GM19043 (cell line): Measurements from ENCODE around the gene ADGRD1.

ENCODE experiments used
- ATAC-seq: cut with Tn5 transposase; IDR thresholded peaks from one replicate; pipeline ENCODE4 v1.9.1; 2021; ENCODE audit warnings: low read depth; ENCODE audit not compliant: unreplicated experiment

The ADGRD1 gene

GRCh38 chr12:131095826-131096680 lies 142.3 kb downstream of the ADGRD1 start:
- no peak for ATAC-seq

- ATAC-seq, result no peak
Measured at GRCh38 chr12:131096681-131097181, 143.0 kb downstream of the ADGRD1 start.

DNA sequence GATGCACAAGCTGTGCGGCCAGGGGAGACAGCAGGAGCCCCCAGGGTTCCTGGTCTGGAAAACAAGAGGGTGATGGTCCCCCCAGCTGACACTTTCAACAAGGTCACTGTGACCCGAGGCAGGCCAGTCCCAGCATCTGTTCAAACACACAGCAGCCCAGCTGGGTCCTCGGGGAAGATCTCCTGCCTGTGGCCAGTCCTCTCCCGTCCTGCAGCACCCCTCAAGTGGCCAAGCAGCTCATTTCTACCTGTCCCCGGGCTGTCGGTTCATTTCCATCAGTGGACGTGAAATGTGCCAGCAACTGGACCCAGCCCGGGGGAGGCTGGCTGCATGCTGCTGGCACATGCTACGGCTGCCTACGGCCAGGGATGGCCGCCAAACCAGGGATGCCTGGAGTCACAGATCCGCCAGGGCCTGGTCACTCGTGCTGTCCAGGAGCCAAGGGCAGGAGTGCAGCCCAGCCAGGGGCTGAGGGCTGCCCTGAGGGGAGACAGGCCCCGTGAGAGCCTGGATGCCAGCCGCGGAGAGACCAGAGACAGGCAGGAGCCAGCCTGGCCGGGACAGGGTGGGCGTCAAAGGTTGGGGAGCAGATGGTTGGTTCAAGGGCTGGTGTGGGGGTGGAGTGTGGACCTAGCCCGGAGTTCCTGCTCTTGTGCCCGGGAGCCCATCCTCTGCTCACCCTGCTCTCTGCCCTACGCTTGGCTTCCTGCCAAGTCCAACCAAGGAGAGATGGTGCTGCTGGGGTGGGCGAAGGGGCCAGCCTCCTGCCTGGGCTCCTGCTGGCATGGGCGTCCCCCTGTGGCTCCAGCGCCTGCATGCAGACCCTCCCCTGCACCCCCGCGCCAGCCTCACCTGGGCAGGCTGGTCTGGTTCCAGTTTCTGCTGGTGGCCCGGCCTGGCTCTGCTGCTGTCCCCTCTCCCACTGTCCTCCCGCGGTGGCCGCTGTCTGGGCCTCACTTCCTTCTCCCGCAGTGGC lies 143.8 kb downstream of the ADGRD1 start:
- ATAC-seq, result no peak

DNA sequence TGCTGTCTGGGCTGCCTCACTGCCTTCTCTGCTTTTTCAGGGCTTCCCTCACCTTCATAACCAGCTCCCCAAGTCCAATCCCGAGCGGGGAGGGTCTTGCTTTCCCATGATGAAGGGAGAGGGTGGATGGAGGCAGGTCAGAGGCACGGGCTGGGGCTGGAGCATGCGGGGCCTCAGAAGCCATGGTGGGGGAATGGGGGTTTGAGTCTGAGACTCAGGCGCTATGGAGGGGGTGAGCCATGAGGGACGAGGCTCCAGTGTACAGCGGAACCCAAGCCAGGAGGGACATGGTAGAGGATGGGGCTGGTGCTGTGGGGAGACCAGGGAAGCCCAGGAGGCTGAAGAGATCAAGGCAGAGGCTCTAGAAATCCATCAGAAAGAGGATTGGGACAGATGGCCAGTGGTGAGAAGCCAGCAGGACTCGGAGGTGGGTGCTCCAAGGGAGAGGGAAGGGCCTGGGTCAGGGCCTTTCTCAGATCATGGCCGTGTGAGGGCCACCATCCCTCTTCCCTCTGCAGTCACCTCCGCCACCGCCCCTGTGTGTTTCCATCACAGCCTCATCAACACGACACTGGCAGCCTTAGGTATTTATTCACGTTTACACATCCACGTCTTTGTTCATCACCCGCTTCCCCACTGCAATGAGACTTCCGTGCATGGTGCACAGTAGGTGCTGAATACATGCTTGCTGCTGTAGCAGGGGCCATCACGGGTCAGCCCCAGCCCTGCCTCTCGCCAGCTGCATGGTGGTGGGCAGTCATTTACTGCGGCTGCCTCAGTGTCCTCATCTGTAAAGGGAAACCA lies 144.7 kb downstream of the ADGRD1 start:
- no peak for ATAC-seq

- ATAC-seq, result no peak
Measured at GRCh38 chr12:131100031-131100674, 146.4 kb downstream of the ADGRD1 start.

DNA sequence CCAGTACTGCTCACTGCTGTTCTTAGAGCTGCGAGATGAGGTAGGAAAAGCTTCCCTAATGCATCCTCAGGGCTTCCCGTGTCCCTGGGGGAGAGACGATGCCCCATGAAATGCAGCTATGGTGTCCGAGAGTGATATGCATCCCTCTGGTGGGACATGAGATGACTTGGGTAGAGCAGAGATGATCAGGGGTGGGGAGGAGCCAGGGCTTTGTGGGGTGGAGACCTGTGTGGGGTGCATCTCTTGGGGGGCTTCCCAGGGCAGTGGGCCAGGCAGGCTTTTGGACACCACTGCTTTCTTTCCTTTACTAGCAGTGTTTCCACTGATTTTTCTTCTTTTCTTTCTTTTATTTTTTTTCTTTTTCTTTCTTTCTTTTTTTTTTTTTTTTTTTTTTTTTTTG lies 147.3 kb downstream of the ADGRD1 start:
- no peak for ATAC-seq

DNA sequence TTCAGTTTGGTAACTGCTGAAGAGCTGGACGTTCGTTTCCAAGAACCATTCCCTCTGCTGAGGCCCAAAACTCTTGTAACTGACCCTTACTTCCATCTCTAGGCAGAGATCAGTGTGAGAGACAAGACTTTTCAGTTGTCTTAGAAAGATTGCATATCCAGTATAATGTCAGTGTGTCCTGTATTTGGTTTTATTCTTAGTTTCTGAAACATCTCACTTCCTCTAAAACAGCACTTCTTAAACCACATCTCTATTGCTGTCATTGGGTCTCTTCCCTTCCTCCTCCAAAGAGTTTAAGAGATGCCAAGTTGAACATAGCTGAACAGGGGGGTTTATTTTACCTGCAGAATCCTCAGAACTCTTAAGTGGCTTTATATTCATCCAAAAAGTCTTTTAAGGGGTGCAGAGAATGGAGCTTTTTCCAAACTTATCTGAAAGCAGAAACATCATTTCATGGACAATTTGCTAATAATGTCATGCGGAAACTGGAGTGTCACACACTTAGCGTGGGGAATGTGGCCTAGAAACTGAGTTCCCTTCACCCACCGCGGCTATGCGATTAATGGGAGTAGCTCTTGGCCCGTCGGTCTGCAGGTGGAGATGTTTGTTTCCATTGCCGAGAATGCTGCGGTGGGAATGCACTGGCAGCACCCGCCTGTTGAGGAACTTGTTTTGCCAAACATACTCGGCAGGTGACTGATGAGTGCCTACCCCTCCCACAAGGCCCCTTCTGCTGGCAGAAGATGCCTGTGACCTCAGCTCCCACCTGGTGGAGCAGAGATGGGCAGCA lies 148.2 kb downstream of the ADGRD1 start:
- ATAC-seq, result peak; percentile 63

- ATAC-seq, result no peak
Measured at GRCh38 chr12:131102493-131102931, 148.8 kb downstream of the ADGRD1 start.

DNA sequence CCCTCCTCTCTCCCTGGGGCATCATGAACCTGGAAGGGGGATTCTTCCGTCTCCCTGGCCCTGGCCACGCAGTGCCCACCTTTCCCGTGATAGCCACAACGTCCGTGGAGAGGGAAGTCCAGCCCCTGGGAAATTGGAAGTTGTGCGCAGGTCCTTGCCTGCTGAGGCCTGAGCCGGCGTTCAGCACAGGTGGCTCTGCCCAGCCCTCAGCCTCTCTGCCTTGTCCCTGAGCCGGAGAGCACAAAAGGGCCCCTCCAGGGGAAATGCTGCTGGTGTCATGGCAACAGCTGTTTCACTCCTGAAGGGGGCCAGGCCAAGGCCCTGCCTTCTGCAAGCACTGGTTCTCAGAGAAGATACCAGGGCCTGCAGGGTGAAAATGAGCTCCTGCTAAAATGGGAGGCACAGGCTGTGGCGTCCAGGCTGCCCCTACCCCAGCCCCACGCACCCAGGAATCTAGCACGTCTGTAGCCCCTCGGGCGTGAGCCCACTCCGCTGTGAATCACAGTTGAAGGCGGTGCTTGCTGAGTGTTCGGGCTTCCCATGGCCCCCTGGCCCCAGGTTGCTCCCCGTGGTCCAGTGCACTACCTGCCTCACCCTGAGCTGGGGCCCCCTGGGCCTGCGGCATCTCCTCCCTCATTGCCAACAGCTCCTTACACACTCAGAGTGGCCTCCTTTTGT lies 149.4 kb downstream of the ADGRD1 start:
- no peak for ATAC-seq

DNA sequence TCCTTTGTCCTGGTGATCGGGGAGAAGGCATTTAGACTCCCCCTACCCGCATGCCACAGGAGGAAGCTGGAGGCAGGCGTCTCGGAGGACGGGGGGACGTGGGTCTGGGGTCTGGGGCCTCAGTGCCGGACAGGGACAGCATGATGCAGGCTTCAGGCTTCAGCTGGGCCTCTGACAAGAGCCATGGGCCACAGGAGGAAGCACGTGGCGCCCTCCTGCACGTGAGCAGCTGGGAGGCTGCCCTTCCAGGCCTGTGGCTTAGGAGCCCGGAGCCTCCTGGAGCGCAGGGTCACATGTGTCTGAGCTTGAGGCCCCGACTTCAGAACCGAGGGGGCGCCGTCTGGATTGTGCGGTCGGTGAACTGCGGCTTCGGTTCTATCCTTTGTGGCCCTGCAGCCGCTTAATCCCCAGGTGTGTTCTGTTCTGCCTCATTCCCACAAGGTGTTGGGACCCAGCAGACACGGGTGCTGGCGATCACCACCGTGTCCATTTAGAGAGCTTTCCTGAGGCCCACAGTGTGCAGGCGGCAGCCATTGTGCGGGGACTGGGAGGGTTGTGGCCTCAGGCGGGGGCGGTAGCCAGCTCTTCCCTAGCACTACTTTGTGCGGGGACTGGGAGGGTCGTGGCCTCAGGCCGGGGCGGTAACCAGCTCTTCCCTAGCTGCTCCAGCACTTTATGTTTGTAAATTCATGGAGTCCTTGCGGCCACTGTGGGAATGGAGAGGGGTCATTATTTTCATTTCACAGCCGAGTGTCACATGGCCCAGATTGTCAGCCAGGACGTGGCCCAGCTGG lies 150.2 kb downstream of the ADGRD1 start:
- ATAC-seq, result no peak

DNA sequence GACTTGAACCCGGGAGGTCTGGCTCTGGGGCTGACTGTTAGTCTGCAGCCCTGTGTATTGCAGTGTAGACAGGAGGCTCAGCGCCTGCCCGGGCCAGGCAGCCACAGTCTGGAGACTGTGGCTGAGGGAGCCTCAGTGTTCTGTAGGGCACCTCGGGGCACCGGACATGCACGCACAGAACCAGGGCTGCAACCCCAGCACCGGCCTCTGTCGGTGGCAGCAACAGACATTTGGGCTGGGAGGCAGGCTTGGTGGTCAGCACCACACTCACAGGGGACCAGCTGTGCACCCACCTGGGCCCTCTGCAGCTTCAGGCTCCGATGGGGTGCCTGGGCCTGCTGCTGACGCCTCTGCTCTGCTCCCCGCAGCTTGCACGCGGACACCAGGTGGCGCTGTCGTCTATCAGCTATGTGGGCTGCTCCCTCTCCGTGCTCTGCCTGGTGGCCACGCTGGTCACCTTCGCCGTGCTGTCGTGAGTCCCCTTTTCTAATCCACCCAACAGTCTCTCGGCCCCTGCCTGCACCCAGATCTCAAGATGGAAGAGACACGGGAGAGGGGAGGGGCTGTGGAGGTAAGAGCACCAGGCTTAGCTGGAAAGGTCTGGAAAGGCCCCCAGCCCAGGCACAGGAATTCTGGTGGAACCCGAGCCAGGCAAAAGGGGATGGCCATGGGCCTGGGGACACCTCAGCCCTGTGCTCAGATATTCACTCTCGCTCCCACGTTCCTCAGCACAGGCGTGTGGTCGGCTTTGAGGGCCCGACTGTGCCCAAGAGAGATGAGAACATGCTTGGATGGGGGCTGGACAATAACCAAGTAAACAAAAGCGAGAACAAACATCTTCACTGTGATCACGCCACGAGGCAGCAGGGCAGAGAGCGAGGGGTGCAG lies 151.0 kb downstream of the ADGRD1 start:
- peak; percentile 73 for ATAC-seq

- ATAC-seq, result no peak
Measured at GRCh38 chr12:131105351-131105735, 151.6 kb downstream of the ADGRD1 start.

- ATAC-seq, result no peak
Measured at GRCh38 chr12:131105736-131106348, 152.1 kb downstream of the ADGRD1 start.

- no peak for ATAC-seq
Measured at GRCh38 chr12:131106349-131106941, 152.7 kb downstream of the ADGRD1 start.

GRCh38 chr12:131108177-131108955 lies 154.7 kb downstream of the ADGRD1 start:
- ATAC-seq, result no peak
